K562 (cell line): ENCODE results near the gene SPZ1. TPM values are rescaled to one million over a fixed set of nuclear protein-coding genes. Genes with fewer than 3 reads are reported as not detected.

Experiments
- FOS ChIP-seq: IDR thresholded peaks from 3 replicates; pipeline ENCODE4 v1.6.1; 2011; ENCODE audit not compliant: insufficient read length; ENCODE audit errors: extremely low read depth
- PML ChIP-seq: IDR thresholded peaks from 2 replicates; pipeline ENCODE4 v1.6.1; 2012; ENCODE audit warnings: low read length, inconsistent platforms
- STAT5B ChIP-seq: fragments of 250-450 bp; sonication (Bioruptor Pico); IDR thresholded peaks from 2 replicates; pipeline ENCODE4 v1.8.0; 2021; ENCODE audit warnings: mild to moderate bottlenecking, inconsistent platforms
- polyA plus RNA-seq, 8 experiments: library from polyadenylated mRNA; depleted of rRNA in 4 of 8; stranded (reverse) in 5 of 8; unstranded in 3 of 8; fragments of >200 nt; fragmentation: Nextera tagmentation in 2 of 8; fragmentation: Illumina TruSeq in 1 of 8; extraction: Ambion mirVana in 2 of 8; extraction: Trizol in 1 of 8; gene quantifications; 2 replicates each; pipeline versions ENCODE4 v1.2.1 to v1.2.3, GENCODE V29; 2011 to 2014; ENCODE audit warnings: inconsistent platforms in 1 of 8, missing spikeins in 1 of 8
- total RNA-seq, 7 experiments: library from RNA; depleted of rRNA in 6 of 7; stranded (reverse); fragments of >200 nt in 6 of 7; fragmentation: Illumina TruSeq in 2 of 7; extraction: Trizol in 2 of 7; gene quantifications; 2 replicates each; pipeline versions ENCODE4 v1.2.1 to v1.2.3, GENCODE V29; 2011 to 2021; ENCODE audit warnings: low replicate concordance in 1 of 7
- TF ChIP-seq, protein P1 (sequence below), 2 experiments: fragments of 450-650 bp; formaldehyde crosslinking in 1 of 2; IDR thresholded peaks; 2 replicates each; pipeline versions ENCODE4 v1.4.0 to v1.6.1; 2014 to 2020; ENCODE audit warnings: mild to moderate bottlenecking in 2 of 2, borderline replicate concordance in 1 of 2, low read depth in 1 of 2
- TF ChIP-seq, protein P2 (sequence below): fragments of 250-450 bp; sonication (Bioruptor Pico); IDR thresholded peaks from 2 replicates; pipeline ENCODE4 v1.8.0; 2021; ENCODE audit warnings: mild to moderate bottlenecking, moderate library complexity
- TF ChIP-seq, protein P3 (sequence below): sonication (generic); formaldehyde crosslinking; IDR thresholded peaks from 2 replicates; pipeline ENCODE4 v1.8.0; 2022; ENCODE audit warnings: missing genetic modification reagents, mild to moderate bottlenecking, borderline replicate concordance

The SPZ1 gene
- total and polyA plus RNA-seq, 9 of the 15 experiments (the other 6 are each of a cell fraction or from before 2014, with no cell fraction given) = not detected

DNA sequence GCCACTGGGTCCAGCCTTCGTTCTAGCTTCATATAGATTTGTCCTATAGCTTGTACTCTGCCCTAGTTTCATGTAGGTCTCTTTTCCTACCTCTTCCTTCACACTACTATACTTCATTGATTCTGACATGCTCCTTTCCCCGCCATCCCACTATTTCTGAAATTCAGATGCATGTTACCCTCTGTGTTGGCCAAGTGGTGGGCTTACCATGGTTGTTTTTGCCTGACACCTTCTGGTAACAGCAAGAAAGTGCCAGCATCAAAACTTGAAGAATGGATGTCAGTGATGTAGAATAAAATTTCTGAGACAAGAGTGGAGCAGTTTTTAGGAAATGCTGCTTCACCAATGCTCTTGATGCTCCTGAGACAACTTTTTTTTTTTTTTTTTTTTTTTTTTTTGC is 44.5 kb upstream of the SPZ1 start (continued):
- TF ChIP-seq, protein P1, sequence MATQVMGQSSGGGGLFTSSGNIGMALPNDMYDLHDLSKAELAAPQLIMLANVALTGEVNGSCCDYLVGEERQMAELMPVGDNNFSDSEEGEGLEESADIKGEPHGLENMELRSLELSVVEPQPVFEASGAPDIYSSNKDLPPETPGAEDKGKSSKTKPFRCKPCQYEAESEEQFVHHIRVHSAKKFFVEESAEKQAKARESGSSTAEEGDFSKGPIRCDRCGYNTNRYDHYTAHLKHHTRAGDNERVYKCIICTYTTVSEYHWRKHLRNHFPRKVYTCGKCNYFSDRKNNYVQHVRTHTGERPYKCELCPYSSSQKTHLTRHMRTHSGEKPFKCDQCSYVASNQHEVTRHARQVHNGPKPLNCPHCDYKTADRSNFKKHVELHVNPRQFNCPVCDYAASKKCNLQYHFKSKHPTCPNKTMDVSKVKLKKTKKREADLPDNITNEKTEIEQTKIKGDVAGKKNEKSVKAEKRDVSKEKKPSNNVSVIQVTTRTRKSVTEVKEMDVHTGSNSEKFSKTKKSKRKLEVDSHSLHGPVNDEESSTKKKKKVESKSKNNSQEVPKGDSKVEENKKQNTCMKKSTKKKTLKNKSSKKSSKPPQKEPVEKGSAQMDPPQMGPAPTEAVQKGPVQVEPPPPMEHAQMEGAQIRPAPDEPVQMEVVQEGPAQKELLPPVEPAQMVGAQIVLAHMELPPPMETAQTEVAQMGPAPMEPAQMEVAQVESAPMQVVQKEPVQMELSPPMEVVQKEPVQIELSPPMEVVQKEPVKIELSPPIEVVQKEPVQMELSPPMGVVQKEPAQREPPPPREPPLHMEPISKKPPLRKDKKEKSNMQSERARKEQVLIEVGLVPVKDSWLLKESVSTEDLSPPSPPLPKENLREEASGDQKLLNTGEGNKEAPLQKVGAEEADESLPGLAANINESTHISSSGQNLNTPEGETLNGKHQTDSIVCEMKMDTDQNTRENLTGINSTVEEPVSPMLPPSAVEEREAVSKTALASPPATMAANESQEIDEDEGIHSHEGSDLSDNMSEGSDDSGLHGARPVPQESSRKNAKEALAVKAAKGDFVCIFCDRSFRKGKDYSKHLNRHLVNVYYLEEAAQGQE (IDR thresholded peaks at IDR 0.05; ENCODE audit: borderline replicate concordance) = peak; percentile 78
- TF ChIP-seq, protein P1 (CRISPR knock-in tag; IDR thresholded peaks at IDR 0.05; ENCODE audit: low read depth) = no peak
- no peak for TF ChIP-seq PML
- TF ChIP-seq STAT5B = no peak
- TF ChIP-seq, protein P2, sequence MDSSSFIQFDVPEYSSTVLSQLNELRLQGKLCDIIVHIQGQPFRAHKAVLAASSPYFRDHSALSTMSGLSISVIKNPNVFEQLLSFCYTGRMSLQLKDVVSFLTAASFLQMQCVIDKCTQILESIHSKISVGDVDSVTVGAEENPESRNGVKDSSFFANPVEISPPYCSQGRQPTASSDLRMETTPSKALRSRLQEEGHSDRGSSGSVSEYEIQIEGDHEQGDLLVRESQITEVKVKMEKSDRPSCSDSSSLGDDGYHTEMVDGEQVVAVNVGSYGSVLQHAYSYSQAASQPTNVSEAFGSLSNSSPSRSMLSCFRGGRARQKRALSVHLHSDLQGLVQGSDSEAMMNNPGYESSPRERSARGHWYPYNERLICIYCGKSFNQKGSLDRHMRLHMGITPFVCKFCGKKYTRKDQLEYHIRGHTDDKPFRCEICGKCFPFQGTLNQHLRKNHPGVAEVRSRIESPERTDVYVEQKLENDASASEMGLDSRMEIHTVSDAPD (CRISPR knock-in tag) = no peak
- no peak for TF ChIP-seq FOS
- TF ChIP-seq, protein P3, sequence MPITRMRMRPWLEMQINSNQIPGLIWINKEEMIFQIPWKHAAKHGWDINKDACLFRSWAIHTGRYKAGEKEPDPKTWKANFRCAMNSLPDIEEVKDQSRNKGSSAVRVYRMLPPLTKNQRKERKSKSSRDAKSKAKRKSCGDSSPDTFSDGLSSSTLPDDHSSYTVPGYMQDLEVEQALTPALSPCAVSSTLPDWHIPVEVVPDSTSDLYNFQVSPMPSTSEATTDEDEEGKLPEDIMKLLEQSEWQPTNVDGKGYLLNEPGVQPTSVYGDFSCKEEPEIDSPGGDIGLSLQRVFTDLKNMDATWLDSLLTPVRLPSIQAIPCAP = no peak
